OCI-M2 (cell line): ENCODE measurements around the gene EFTUD2.
"Not testable (repeated sequence)": the region's sequence is repeated elsewhere in the genome, so short reads cannot be mapped to it uniquely, and the experiment has no call there.

ENCODE experiments used
- DNase-seq: peaks from one replicate; lab custom pipeline; 2025; ENCODE audit not compliant: unreplicated experiment; lab: John Stamatoyannopoulos, UW

The EFTUD2 gene

GRCh38 chr17:44812263-44812662 lies 87.0 kb downstream of the EFTUD2 start:
- DNase-seq = no peak

DNA sequence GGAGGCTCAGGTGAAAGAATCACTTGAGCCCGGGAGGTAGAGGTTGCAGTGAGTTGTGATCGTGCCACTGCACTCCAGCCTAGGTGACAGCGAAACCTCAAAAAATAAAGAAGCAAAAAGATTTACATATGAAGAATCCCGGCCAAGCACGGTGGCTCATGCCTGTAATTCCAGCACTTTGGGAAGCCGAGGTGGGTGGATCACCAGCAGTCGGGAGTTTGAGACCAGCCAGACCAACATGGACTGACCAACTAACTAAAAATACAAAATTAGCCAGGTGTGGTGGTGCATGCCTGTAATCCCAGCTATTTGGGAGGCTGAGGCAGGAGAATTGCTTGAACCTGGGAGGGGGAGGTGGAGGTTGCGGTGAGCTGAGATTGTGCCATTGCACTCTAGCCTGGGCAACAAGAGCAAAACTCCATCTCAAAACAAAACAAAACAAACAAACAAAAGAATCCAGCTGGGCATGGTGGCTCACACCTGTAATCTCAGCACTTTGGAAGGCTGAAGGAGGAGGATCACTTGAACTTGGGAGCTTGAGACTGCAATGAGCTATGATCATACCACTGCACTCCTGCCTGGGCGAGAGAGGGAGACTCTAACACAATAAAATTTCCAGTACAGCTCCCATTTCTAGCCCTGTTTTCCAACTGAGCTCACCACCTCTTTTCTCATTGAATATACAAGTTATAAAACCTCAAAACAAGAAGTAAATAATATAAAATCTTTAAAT lies 90.4 kb downstream of the EFTUD2 start:
- DNase-seq = not testable (repeated sequence)

DNA sequence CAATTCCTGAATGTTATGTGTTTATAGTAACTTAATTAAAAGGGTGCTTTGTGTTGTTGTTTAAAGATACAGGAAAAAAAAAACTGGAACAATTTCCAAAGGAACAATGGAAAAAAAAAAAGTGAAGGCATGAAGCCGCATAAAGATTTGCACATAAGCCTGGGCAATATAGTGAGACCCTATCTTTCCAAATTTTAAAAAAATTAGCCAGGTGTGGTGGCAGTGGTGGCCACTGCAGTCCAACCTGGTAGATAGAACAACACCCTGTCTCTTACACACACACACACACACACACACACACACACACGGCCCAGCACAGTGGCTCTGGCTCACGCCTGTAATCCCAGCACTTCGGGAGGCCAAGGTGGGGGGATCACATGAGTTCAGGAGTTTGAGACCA lies 91.1 kb downstream of the EFTUD2 start:
- DNase-seq = no peak

- no peak for DNase-seq
Observed at GRCh38 chr17:44807817-44808155, 91.5 kb downstream of the EFTUD2 start.

- no peak for DNase-seq
Observed at GRCh38 chr17:44807093-44807816, 92.0 kb downstream of the EFTUD2 start.

DNA sequence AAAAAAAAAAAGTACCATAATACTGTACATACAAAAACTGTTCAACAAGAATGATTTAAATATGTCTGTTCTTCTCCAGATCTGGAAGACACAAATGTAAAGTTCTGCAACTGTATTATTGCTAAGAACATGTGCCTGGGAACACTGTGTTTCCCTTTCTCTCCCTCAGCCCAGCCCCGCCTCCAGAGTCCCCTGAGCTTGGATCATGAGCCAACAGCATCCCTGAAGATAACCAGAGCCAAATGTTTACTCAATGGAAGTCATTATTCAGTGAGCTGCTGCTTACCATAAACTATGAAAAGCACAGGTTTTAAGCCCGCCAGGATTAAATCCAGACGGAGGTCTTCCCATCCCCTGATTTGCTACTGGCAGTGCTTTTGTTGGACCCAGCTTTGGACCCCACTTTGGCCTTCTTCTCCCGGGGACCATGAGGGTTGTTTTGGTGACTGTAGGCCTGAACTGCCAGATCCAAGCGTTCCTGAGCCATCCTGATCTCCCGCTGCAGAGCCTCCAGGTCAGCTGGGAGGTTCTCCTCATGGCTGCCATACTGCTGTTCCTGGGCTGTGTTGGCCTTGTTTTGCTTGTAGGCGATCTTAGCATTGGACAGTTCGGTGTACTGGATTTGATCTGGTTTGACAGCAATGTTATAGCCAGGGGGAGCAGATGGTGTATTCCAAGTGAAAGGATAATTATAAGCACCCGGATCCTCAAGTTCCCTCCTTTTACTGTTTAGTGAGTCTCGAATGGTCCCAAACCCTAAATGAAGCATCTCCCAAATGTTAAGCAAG lies 94.7 kb downstream of the EFTUD2 start:
- DNase-seq = no peak

DNA sequence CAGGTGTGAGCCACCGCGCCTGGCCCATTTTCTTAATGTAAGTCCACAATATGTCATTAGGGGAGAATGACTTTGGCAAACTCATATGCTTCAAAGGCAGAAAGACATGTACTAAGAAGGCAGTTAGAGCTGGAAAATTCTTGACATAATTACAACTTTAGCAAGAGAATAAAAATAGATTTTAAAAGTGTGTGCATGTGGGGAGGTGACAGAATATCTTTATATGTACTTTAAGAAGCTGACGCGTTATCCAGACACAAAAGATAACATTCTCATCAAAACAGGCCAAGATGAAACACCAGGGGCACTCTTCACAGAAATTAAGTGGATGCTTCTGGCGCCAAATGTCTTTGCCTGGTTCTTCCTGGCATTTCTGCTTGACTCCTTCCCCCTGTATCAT lies 97.4 kb downstream of the EFTUD2 start:
- no peak for DNase-seq
